Stomach (tissue), 4 donors: Measurements from ENCODE around the gene FAM120AOS.

Source experiments
- CTCF ChIP-seq, 7 experiments: fragments of 450-650 bp in 4 of 7; fragments of 200-600 bp in 3 of 7; sonication (generic) in 3 of 7; IDR thresholded peaks; one replicate each; pipeline ENCODE4 v1.5.1; 2016 to 2019; ENCODE audit warnings: antibody characterized with exemption in 7 of 7, control low read depth in 2 of 7, mild to moderate bottlenecking in 1 of 7
- EP300 ChIP-seq: sonication (generic); formaldehyde crosslinking; IDR thresholded peaks from one replicate; pipeline ENCODE4 v1.6.1; 2017; ENCODE audit warnings: antibody characterized with exemption
- POLR2A ChIP-seq, 4 donors: fragments of 450-650 bp; IDR thresholded peaks; one replicate each; pipeline ENCODE4 v1.6.1; 2016; ENCODE audit warnings: antibody characterized with exemption in 4 of 4, control low read depth in 2 of 4, mild to moderate bottlenecking in 1 of 4, moderate library complexity in 1 of 4

- no peak for TF ChIP-seq EP300
- no peak for TF ChIP-seq POLR2A (IDR thresholded peaks at IDR 0.05)
- no peak for TF ChIP-seq CTCF (IDR thresholded peaks at IDR 0.05)
Observed at GRCh38 chr9:93446073-93446472, 7.3 kb downstream of the FAM120AOS start.
